ENCODE results near the gene PKIG.

GRCh38 chr20:44618318-44618731 lies 35.9 kb downstream of the PKIG start:
- TF ChIP-seq CTCF (conservative IDR thresholded peaks at IDR 0.05; ENCODE audit: low read length) (no peak), EZH2phosphoT487 (IDR thresholded peaks at IDR 0.05; ENCODE audit: borderline replicate concordance, low read depth, low read length) (no peak)

Data from OCI-LY7 (cell line).